ENCODE results near the gene ZFP36L2.
A peak's percentile ranks its signal among the peaks of the same experiment; 100 is the strongest.

DNA sequence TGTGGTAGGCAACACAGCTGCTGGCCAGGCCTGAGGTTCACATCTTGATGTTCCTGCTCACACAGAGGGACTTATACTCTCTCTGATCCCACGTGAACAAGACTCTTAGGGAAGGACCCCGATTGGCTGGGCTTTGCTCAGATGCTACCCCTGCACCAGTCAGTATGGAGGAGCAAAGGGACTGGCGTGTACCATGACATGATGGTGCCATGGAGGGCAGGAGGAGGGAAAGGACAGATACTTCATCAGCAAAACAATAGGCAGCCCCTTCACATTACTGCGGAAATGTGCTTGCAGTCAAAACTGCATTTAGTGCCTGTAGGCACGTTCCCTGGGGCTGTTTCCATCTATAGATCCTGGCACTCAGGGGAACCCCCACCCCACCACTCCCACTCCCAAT lies 42.7 kb downstream of the ZFP36L2 start:
- TF ChIP-seq MEF2A (IDR thresholded peaks at IDR 0.05; ENCODE audit: control insufficient read depth, low read depth, low read length) (no peak), EP300 (IDR thresholded peaks at IDR 0.05; ENCODE audit: low read length) (no peak), CEBPB (tag; IDR thresholded peaks at IDR 0.05) (no peak), SNRNP70 (optimal IDR thresholded peaks at IDR 0.05; ENCODE audit: low read depth, low read length) (no peak), HDAC6 (IDR thresholded peaks at IDR 0.05; ENCODE audit: low read depth, low read length) (no peak), CHD1 (IDR thresholded peaks at IDR 0.05; ENCODE audit: low read length) (no peak), POLR2A (conservative IDR thresholded peaks at IDR 0.05) (no peak), ZNF347 (CRISPR knock-in tag; IDR thresholded peaks at IDR 0.05; ENCODE audit: low read depth) (no peak), KAT7 (CRISPR knock-in tag; IDR thresholded peaks at IDR 0.05; ENCODE audit: borderline replicate concordance) (no peak), ZNF263 (CRISPR knock-in tag; IDR thresholded peaks at IDR 0.05; ENCODE audit: borderline replicate concordance) (no peak), KLF1 (tag; IDR thresholded peaks at IDR 0.05) (no peak)
- TF ChIP-seq, protein P1, sequence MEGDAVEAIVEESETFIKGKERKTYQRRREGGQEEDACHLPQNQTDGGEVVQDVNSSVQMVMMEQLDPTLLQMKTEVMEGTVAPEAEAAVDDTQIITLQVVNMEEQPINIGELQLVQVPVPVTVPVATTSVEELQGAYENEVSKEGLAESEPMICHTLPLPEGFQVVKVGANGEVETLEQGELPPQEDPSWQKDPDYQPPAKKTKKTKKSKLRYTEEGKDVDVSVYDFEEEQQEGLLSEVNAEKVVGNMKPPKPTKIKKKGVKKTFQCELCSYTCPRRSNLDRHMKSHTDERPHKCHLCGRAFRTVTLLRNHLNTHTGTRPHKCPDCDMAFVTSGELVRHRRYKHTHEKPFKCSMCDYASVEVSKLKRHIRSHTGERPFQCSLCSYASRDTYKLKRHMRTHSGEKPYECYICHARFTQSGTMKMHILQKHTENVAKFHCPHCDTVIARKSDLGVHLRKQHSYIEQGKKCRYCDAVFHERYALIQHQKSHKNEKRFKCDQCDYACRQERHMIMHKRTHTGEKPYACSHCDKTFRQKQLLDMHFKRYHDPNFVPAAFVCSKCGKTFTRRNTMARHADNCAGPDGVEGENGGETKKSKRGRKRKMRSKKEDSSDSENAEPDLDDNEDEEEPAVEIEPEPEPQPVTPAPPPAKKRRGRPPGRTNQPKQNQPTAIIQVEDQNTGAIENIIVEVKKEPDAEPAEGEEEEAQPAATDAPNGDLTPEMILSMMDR (IDR thresholded peaks at IDR 0.05 in 2 of 3, conservative IDR thresholded peaks at IDR 0.05 in 1 of 3; ENCODE audit: insufficient read depth in 2 of 3, low read depth in 1 of 3, low read length in 3 of 3): no peak
- TF ChIP-seq, protein P2, sequence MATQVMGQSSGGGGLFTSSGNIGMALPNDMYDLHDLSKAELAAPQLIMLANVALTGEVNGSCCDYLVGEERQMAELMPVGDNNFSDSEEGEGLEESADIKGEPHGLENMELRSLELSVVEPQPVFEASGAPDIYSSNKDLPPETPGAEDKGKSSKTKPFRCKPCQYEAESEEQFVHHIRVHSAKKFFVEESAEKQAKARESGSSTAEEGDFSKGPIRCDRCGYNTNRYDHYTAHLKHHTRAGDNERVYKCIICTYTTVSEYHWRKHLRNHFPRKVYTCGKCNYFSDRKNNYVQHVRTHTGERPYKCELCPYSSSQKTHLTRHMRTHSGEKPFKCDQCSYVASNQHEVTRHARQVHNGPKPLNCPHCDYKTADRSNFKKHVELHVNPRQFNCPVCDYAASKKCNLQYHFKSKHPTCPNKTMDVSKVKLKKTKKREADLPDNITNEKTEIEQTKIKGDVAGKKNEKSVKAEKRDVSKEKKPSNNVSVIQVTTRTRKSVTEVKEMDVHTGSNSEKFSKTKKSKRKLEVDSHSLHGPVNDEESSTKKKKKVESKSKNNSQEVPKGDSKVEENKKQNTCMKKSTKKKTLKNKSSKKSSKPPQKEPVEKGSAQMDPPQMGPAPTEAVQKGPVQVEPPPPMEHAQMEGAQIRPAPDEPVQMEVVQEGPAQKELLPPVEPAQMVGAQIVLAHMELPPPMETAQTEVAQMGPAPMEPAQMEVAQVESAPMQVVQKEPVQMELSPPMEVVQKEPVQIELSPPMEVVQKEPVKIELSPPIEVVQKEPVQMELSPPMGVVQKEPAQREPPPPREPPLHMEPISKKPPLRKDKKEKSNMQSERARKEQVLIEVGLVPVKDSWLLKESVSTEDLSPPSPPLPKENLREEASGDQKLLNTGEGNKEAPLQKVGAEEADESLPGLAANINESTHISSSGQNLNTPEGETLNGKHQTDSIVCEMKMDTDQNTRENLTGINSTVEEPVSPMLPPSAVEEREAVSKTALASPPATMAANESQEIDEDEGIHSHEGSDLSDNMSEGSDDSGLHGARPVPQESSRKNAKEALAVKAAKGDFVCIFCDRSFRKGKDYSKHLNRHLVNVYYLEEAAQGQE (IDR thresholded peaks at IDR 0.05; ENCODE audit: borderline replicate concordance): no peak
- TF ChIP-seq, protein P2 (CRISPR knock-in tag; IDR thresholded peaks at IDR 0.05; ENCODE audit: low read depth): no peak
- TF ChIP-seq, protein P3, sequence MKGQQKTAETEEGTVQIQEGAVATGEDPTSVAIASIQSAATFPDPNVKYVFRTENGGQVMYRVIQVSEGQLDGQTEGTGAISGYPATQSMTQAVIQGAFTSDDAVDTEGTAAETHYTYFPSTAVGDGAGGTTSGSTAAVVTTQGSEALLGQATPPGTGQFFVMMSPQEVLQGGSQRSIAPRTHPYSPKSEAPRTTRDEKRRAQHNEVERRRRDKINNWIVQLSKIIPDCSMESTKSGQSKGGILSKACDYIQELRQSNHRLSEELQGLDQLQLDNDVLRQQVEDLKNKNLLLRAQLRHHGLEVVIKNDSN (CRISPR knock-in tag; IDR thresholded peaks at IDR 0.05): 0 out of 2 replicates have a peak, but pooled peaks have one; percentile 9

Measured in K562 (cell line).